ENCODE measurements around the gene PHETA2.
"Not testable (repeated sequence)": the region's sequence is repeated elsewhere in the genome, so short reads cannot be mapped to it uniquely, and the experiment has no call there.

The PHETA2 gene

GRCh38 chr22:42086051-42086450, 12.0 kb downstream of the PHETA2 start:
- Histone ChIP-seq H3K9me3 (ENCODE audit: control insufficient read depth, low read length) (no peaks in the 10 kb centered on the region), H3K9ac (ENCODE audit: low read length) (no peak overlapping the region), H3K4me3 (ENCODE audit: low read length) (no peak overlapping the region), H3K4me1 (ENCODE audit: control insufficient read depth, insufficient read depth, low read length) (peaks cover 10% of the 10 kb centered on the region), H3K36me3 (ENCODE audit: control insufficient read depth, insufficient read depth, low read length) (peaks cover 8% of the 10 kb centered on the region), H3K27me3 (ENCODE audit: control insufficient read depth, insufficient read depth, low read length) (no peaks in the 10 kb centered on the region)

- no peaks in the 10 kb centered on the region for H3K27me3 ChIP-seq (ENCODE audit: control insufficient read depth, insufficient read depth, low read length)
- peak within 1 kb of the TSS; percentile 57 for H3K4me3 ChIP-seq (ENCODE audit: low read length)
- H3K9ac ChIP-seq (ENCODE audit: low read length) = peak within 1 kb of the TSS; percentile 91
- H3K4me1 ChIP-seq (ENCODE audit: control insufficient read depth, insufficient read depth, low read length) = peaks cover 10% of the 10 kb centered on the region
- no peaks in the 10 kb centered on the region for H3K36me3 ChIP-seq (ENCODE audit: control insufficient read depth, insufficient read depth, low read length)
- no peaks in the 10 kb centered on the region for H3K9me3 ChIP-seq (ENCODE audit: control insufficient read depth, low read length)
Observed at GRCh38 chr22:42090596-42091454, 16.8 kb downstream of the PHETA2 start, which contains the start of gene NDUFA6. Gene NDUFA6 (minus strand): TSS chr22:42090772. CDS start chr22:42090744, 28 bp downstream.

- Histone ChIP-seq H3K4me3 (ENCODE audit: low read length) (peak overlapping the region; percentile 34), H3K4me1 (ENCODE audit: control insufficient read depth, insufficient read depth, low read length) (peaks cover 10% of the 10 kb centered on the region), H3K36me3 (ENCODE audit: control insufficient read depth, insufficient read depth, low read length) (no peaks in the 10 kb centered on the region), H3K9ac (ENCODE audit: low read length) (peak overlapping the region; percentile 83), H3K9me3 (ENCODE audit: control insufficient read depth, low read length) (no peaks in the 10 kb centered on the region), H3K27me3 (ENCODE audit: control insufficient read depth, insufficient read depth, low read length) (no peaks in the 10 kb centered on the region)
Observed at GRCh38 chr22:42091455-42091782, 17.4 kb downstream of the PHETA2 start.

- Histone ChIP-seq H3K4me1 (ENCODE audit: control insufficient read depth, insufficient read depth, low read length) (no peaks in the 10 kb centered on the region), H3K4me3 (ENCODE audit: low read length) (no peak overlapping the region), H3K9me3 (ENCODE audit: control insufficient read depth, low read length) (peaks cover 4% of the 10 kb centered on the region), H3K27me3 (ENCODE audit: control insufficient read depth, insufficient read depth, low read length) (no peaks in the 10 kb centered on the region), H3K9ac (ENCODE audit: low read length) (no peak overlapping the region), H3K36me3 (ENCODE audit: control insufficient read depth, insufficient read depth, low read length) (no peaks in the 10 kb centered on the region)
Observed at GRCh38 chr22:42101199-42101598, 27.2 kb downstream of the PHETA2 start.

GRCh38 chr22:42104332-42104860, 30.3 kb downstream of the PHETA2 start:
- not testable (repeated sequence) for H3K36me3 ChIP-seq (ENCODE audit: control insufficient read depth, insufficient read depth, low read length); H3K9me3 ChIP-seq (ENCODE audit: control insufficient read depth, low read length)

GRCh38 chr22:42108848-42109247, 34.8 kb downstream of the PHETA2 start:
- H3K36me3 ChIP-seq (ENCODE audit: control insufficient read depth, insufficient read depth, low read length) = no peaks in the 10 kb centered on the region
- H3K27me3 ChIP-seq (ENCODE audit: control insufficient read depth, insufficient read depth, low read length) = no peaks in the 10 kb centered on the region
- H3K4me1 ChIP-seq (ENCODE audit: control insufficient read depth, insufficient read depth, low read length) = no peaks in the 10 kb centered on the region
- no peak overlapping the region for H3K4me3 ChIP-seq (ENCODE audit: low read length)
- H3K9me3 ChIP-seq (ENCODE audit: control insufficient read depth, low read length) = peaks cover under 1% of the 10 kb centered on the region
- no peak overlapping the region for H3K9ac ChIP-seq (ENCODE audit: low read length)

More at GRCh38 chr22:42104332-42104860, 30.3 kb downstream of the PHETA2 start:
- H3K9ac ChIP-seq (ENCODE audit: low read length); H3K27me3 ChIP-seq (ENCODE audit: control insufficient read depth, insufficient read depth, low read length); H3K4me3 ChIP-seq (ENCODE audit: low read length); H3K4me1 ChIP-seq (ENCODE audit: control insufficient read depth, insufficient read depth, low read length): not testable (repeated sequence)

- Histone ChIP-seq H3K9ac (ENCODE audit: low read length) (no peak overlapping the region), H3K4me3 (ENCODE audit: low read length) (no peak overlapping the region), H3K36me3 (ENCODE audit: control insufficient read depth, insufficient read depth, low read length) (no peaks in the 10 kb centered on the region), H3K4me1 (ENCODE audit: control insufficient read depth, insufficient read depth, low read length) (no peaks in the 10 kb centered on the region), H3K9me3 (ENCODE audit: control insufficient read depth, low read length) (no peaks in the 10 kb centered on the region), H3K27me3 (ENCODE audit: control insufficient read depth, insufficient read depth, low read length) (no peaks in the 10 kb centered on the region)
Observed at GRCh38 chr22:42111798-42112197, 37.8 kb downstream of the PHETA2 start.

- H3K4me1 ChIP-seq (ENCODE audit: control insufficient read depth, insufficient read depth, low read length); H3K27me3 ChIP-seq (ENCODE audit: control insufficient read depth, insufficient read depth, low read length); H3K36me3 ChIP-seq (ENCODE audit: control insufficient read depth, insufficient read depth, low read length); H3K4me3 ChIP-seq (ENCODE audit: low read length); H3K9me3 ChIP-seq (ENCODE audit: control insufficient read depth, low read length); H3K9ac ChIP-seq (ENCODE audit: low read length): not testable (repeated sequence)
Observed at GRCh38 chr22:42112793-42113192, 38.7 kb downstream of the PHETA2 start.

GRCh38 chr22:42114721-42115120, 40.7 kb downstream of the PHETA2 start:
- H3K27me3 ChIP-seq (ENCODE audit: control insufficient read depth, insufficient read depth, low read length) = no peaks in the 10 kb centered on the region
- H3K4me3 ChIP-seq (ENCODE audit: low read length) = no peak overlapping the region
- no peaks in the 10 kb centered on the region for H3K9me3 ChIP-seq (ENCODE audit: control insufficient read depth, low read length)
- H3K4me1 ChIP-seq (ENCODE audit: control insufficient read depth, insufficient read depth, low read length) = no peaks in the 10 kb centered on the region
- no peaks in the 10 kb centered on the region for H3K36me3 ChIP-seq (ENCODE audit: control insufficient read depth, insufficient read depth, low read length)
- no peak overlapping the region for H3K9ac ChIP-seq (ENCODE audit: low read length)

GRCh38 chr22:42115420-42115830, 41.4 kb downstream of the PHETA2 start:
- H3K9ac ChIP-seq (ENCODE audit: low read length); H3K9me3 ChIP-seq (ENCODE audit: control insufficient read depth, low read length); H3K4me3 ChIP-seq (ENCODE audit: low read length); H3K4me1 ChIP-seq (ENCODE audit: control insufficient read depth, insufficient read depth, low read length); H3K36me3 ChIP-seq (ENCODE audit: control insufficient read depth, insufficient read depth, low read length); H3K27me3 ChIP-seq (ENCODE audit: control insufficient read depth, insufficient read depth, low read length): not testable (repeated sequence)

GRCh38 chr22:42116848-42117424, 42.9 kb downstream of the PHETA2 start:
- H3K4me3 ChIP-seq (ENCODE audit: low read length) = no peak overlapping the region
- H3K9ac ChIP-seq (ENCODE audit: low read length) = no peak overlapping the region
- H3K27me3 ChIP-seq (ENCODE audit: control insufficient read depth, insufficient read depth, low read length) = no peaks in the 10 kb centered on the region
- no peaks in the 10 kb centered on the region for H3K36me3 ChIP-seq (ENCODE audit: control insufficient read depth, insufficient read depth, low read length)
- no peaks in the 10 kb centered on the region for H3K9me3 ChIP-seq (ENCODE audit: control insufficient read depth, low read length)
- H3K4me1 ChIP-seq (ENCODE audit: control insufficient read depth, insufficient read depth, low read length) = peaks cover 14% of the 10 kb centered on the region

- H3K9ac ChIP-seq (ENCODE audit: low read length) = peak overlapping the region; percentile 11
- H3K4me3 ChIP-seq (ENCODE audit: low read length); H3K36me3 ChIP-seq (ENCODE audit: control insufficient read depth, insufficient read depth, low read length); H3K9me3 ChIP-seq (ENCODE audit: control insufficient read depth, low read length); H3K27me3 ChIP-seq (ENCODE audit: control insufficient read depth, insufficient read depth, low read length): not testable (repeated sequence)
- peaks cover 14% of the 10 kb centered on the region for H3K4me1 ChIP-seq (ENCODE audit: control insufficient read depth, insufficient read depth, low read length)
Observed at GRCh38 chr22:42120231-42121021, 46.4 kb downstream of the PHETA2 start.

Measured in mucosa of stomach (tissue), 1 donor.